ENCODE measurements around the gene FNDC10.

DNA sequence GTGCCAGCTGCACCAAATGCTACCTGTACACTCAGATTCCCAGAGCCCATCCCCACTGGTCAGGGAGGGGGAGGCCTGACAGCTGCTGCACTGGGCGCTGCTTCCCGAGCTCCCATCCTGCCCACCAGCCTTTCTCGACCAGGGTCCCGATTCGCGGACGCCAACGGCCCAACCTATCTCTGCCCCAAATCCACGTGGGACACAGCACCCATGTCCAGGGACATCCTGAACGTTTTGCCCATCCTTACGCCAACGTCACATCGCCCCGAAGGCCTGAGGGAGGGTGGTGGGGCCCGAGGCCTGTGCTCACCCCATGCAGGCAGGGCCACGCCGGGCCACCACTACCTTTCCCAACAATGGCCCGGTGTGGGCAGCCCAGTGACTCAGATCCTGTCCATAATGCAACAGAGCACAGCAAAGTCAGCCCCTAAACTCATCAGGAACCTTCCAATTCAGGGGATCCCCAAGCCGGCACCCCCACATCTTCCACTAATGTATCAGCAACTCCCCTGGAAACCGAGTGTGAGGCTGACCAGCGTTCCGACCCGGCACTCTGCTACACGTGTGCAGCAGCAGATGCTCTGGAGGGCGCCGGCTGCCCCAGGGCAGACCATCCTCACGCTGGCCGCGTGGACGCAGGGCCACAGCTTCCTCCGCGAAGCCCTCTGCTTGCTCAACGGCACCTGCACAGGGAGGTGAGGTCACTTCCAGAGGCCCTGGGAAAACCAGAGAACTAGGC lies 48.2 kb downstream of the FNDC10 start:
- TF ChIP-seq CTCF (IDR thresholded peaks at IDR 0.05; ENCODE audit: extremely low read depth in 1 of 2, insufficient read depth in 1 of 2, low read depth in 1 of 2, low read length in 2 of 2): no peak
- TF ChIP-seq EZH2 (IDR thresholded peaks at IDR 0.05; ENCODE audit: borderline replicate concordance, low read depth, low read length, severe bottlenecking): no peak
- TF ChIP-seq POLR2AphosphoS5 (IDR thresholded peaks at IDR 0.05; ENCODE audit: insufficient read depth, low read depth, low read length): no peak
- TF ChIP-seq JUN (IDR thresholded peaks at IDR 0.05; ENCODE audit: borderline replicate concordance, insufficient read depth, insufficient read length, low read depth): no peak
- no peak for TF ChIP-seq MAX (IDR thresholded peaks at IDR 0.05; ENCODE audit: insufficient read depth, insufficient read length)
- no peak for TF ChIP-seq POLR2A (IDR thresholded peaks at IDR 0.05; ENCODE audit: low read depth, low read length)
- no peak for TF ChIP-seq MYC (IDR thresholded peaks at IDR 0.05; ENCODE audit: low read depth, low read length)
- no peak for TF ChIP-seq GATA2 (IDR thresholded peaks at IDR 0.05; ENCODE audit: insufficient read depth, insufficient read length, low read depth, low read length)
- no peak for TF ChIP-seq FOS (IDR thresholded peaks at IDR 0.05; ENCODE audit: borderline replicate concordance, insufficient read depth, low read length)

All from endothelial cell of umbilical vein (primary cell).